Liver (tissue), 3 donors: Measurements from ENCODE around the gene CD6.

ENCODE experiments used
- RXRA ChIP-seq, 2 donors: IDR thresholded peaks; 2 replicates each; pipeline ENCODE4 v1.6.1; 2017 to 2018; ENCODE audit warnings: antibody characterized with exemption in 2 of 2, mild to moderate bottlenecking in 1 of 2
- YY1 ChIP-seq: IDR thresholded peaks from 2 replicates; pipeline ENCODE4 v1.6.1; 2016; ENCODE audit warnings: antibody characterized with exemption, mild to moderate bottlenecking
- TF ChIP-seq, protein P1 (sequence below): fragments of 150-350 bp; IDR thresholded peaks from 2 replicates; pipeline ENCODE4 v1.5.1; 2017; ENCODE audit warnings: improper control_type of control experiment, low read depth, low read length; ENCODE audit not compliant: missing input control
- donor health status: healthy.
- donor health status: healthy.

GRCh38 chr11:60977836-60978235, 6.4 kb downstream of the CD6 start:
- TF ChIP-seq, protein P1, sequence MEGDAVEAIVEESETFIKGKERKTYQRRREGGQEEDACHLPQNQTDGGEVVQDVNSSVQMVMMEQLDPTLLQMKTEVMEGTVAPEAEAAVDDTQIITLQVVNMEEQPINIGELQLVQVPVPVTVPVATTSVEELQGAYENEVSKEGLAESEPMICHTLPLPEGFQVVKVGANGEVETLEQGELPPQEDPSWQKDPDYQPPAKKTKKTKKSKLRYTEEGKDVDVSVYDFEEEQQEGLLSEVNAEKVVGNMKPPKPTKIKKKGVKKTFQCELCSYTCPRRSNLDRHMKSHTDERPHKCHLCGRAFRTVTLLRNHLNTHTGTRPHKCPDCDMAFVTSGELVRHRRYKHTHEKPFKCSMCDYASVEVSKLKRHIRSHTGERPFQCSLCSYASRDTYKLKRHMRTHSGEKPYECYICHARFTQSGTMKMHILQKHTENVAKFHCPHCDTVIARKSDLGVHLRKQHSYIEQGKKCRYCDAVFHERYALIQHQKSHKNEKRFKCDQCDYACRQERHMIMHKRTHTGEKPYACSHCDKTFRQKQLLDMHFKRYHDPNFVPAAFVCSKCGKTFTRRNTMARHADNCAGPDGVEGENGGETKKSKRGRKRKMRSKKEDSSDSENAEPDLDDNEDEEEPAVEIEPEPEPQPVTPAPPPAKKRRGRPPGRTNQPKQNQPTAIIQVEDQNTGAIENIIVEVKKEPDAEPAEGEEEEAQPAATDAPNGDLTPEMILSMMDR: no peak
- TF ChIP-seq YY1 (no peak), RXRA (IDR thresholded peaks at IDR 0.05) (no peak)
